GM23338 (cell line): ENCODE measurements around the gene TMEM8B. TPM values are rescaled to one million over a fixed set of nuclear protein-coding genes. Genes with fewer than 3 reads are reported as not detected.

Source experiments
- ATAC-seq: fragments of 200-7000 bp; cut with Tn5 transposase; 3 replicates; pipeline ENCODE4 v1.9.1; 2020
- DNase-seq: peaks from one replicate; pipeline ENCODE4 v3.0.0-alpha.2; 2015; ENCODE audit warnings: low spot score
- H2AFZ ChIP-seq: fragments of 200-600 bp; sonication (generic); 2 replicates; pipeline ENCODE4 v1.8.0; 2016; ENCODE audit warnings: antibody characterized with exemption, mild to moderate bottlenecking, moderate library complexity
- H3F3A ChIP-seq: fragments of 200-600 bp; sonication (generic); replicated peaks from 2 replicates; pipeline ENCODE4 v1.8.0; 2017; ENCODE audit warnings: antibody characterized with exemption, mixed run types, low read depth
- H3K27ac ChIP-seq: fragments of 200-600 bp; sonication (generic); 2 replicates; pipeline ENCODE4 v1.6.1; 2016; ENCODE audit warnings: low read depth
- H3K27me3 ChIP-seq: fragments of 200-600 bp; sonication (generic); 2 replicates; pipeline ENCODE4 v1.8.0; 2016; ENCODE audit warnings: mild to moderate bottlenecking, mixed run types, moderate library complexity; ENCODE audit not compliant: insufficient read depth
- H3K36me3 ChIP-seq: fragments of 200-600 bp; sonication (generic); 2 replicates; pipeline ENCODE4 v1.8.0; 2016; ENCODE audit warnings: mild to moderate bottlenecking; ENCODE audit not compliant: insufficient read depth
- H3K4me1 ChIP-seq: fragments of 200-600 bp; sonication (generic); 2 replicates; pipeline ENCODE4 v1.8.0; 2016; ENCODE audit warnings: mild to moderate bottlenecking, moderate library complexity; ENCODE audit not compliant: insufficient read depth
- H3K4me2 ChIP-seq: fragments of 200-600 bp; sonication (generic); 2 replicates; pipeline ENCODE4 v1.7.1; 2017; ENCODE audit warnings: mixed run types
- H3K4me3 ChIP-seq: fragments of 200-600 bp; sonication (generic); 2 replicates; pipeline ENCODE4 v1.6.1; 2016; ENCODE audit warnings: mixed run types
- H3K79me2 ChIP-seq: fragments of 200-600 bp; sonication (generic); replicated peaks from 2 replicates; pipeline ENCODE4 v1.8.0; 2017; ENCODE audit warnings: mild to moderate bottlenecking; ENCODE audit not compliant: insufficient read depth
- H3K9me2 ChIP-seq: fragments of 200-600 bp; sonication (generic); 2 replicates; pipeline ENCODE4 v1.8.0; 2017; ENCODE audit not compliant: insufficient read depth
- H4K20me1 ChIP-seq: fragments of 200-600 bp; sonication (generic); replicated peaks from 2 replicates; pipeline ENCODE4 v1.8.0; 2017; ENCODE audit warnings: mild to moderate bottlenecking; ENCODE audit not compliant: insufficient read depth
- H3K27ac Mint-ChIP-seq: 2 replicates; pipeline ENCODE4 v1.8.0; 2020; ENCODE audit warnings: inconsistent platforms, mild to moderate bottlenecking, moderate library complexity, mixed read lengths
- H3K27me3 Mint-ChIP-seq: 3 replicates; pipeline ENCODE4 v1.8.0; 2022; ENCODE audit warnings: low read depth, mild to moderate bottlenecking, moderate library complexity, mixed read lengths, inconsistent platforms; ENCODE audit not compliant: insufficient read depth, poor library complexity
- H3K36me3 Mint-ChIP-seq: 3 replicates; pipeline ENCODE4 v1.8.0; 2021; ENCODE audit warnings: low read depth, mild to moderate bottlenecking, inconsistent platforms, moderate library complexity, mixed read lengths
- H3K4me1 Mint-ChIP-seq: 3 replicates; pipeline ENCODE4 v1.8.0; 2020; ENCODE audit warnings: mild to moderate bottlenecking, inconsistent platforms, mixed read lengths
- H3K4me3 Mint-ChIP-seq: 3 replicates; pipeline ENCODE4 v1.8.0; 2021; ENCODE audit warnings: moderate library complexity, mild to moderate bottlenecking, inconsistent platforms, mixed read lengths
- H3K9me3 Mint-ChIP-seq: 3 replicates; pipeline ENCODE4 v1.8.0; 2020; ENCODE audit warnings: moderate library complexity, mild to moderate bottlenecking, inconsistent platforms, mixed read lengths
- CREB1 ChIP-seq: fragments of 250-450 bp; sonication (Bioruptor Pico); IDR thresholded peaks from 2 replicates; pipeline ENCODE4 v1.5.0; 2020; ENCODE audit warnings: low read depth, mild to moderate bottlenecking, moderate library complexity
- CTCF ChIP-seq, 2 experiments: fragments of 200-600 bp in 1 of 2; sonication (generic) in 1 of 2; conservative IDR thresholded peaks; 2 replicates each; pipeline versions ENCODE4 v1.5.1 to v1.6.1; 2016 to 2017; ENCODE audit warnings: antibody characterized with exemption in 2 of 2, low read depth in 2 of 2, mild to moderate bottlenecking in 2 of 2, moderate library complexity in 1 of 2
- ETS1 ChIP-seq: IDR thresholded peaks from 2 replicates; pipeline ENCODE4 v1.6.1; 2016; ENCODE audit warnings: antibody characterized with exemption
- EZH2 ChIP-seq: fragments of 200-600 bp; sonication (generic); IDR thresholded peaks from one replicate; pipeline ENCODE4 v1.8.0; 2017; ENCODE audit warnings: antibody characterized with exemption, mild to moderate bottlenecking, low read depth; ENCODE audit not compliant: unreplicated experiment
- EZH2phosphoT487 ChIP-seq: fragments of 200-600 bp; sonication (generic); IDR thresholded peaks from one replicate; pipeline ENCODE4 v1.8.1; 2018; ENCODE audit warnings: antibody characterized with exemption; ENCODE audit not compliant: unreplicated experiment
- JUNB ChIP-seq: IDR thresholded peaks from one replicate; pipeline ENCODE4 v1.6.1; 2016; ENCODE audit warnings: antibody characterized with exemption; ENCODE audit not compliant: unreplicated experiment
- NANOG ChIP-seq: IDR thresholded peaks from 2 replicates; pipeline ENCODE4 v1.6.1; 2016; ENCODE audit warnings: antibody characterized with exemption, borderline replicate concordance
- POLR2AphosphoS5 ChIP-seq: IDR thresholded peaks from 2 replicates; pipeline ENCODE4 v1.6.1; 2016; ENCODE audit warnings: antibody characterized with exemption, low read depth
- REST ChIP-seq: IDR thresholded peaks from one replicate; pipeline ENCODE4 v1.6.1; 2018; ENCODE audit warnings: antibody characterized with exemption; ENCODE audit not compliant: unreplicated experiment
- STAT1 ChIP-seq: IDR thresholded peaks from one replicate; pipeline ENCODE4 v1.6.1; 2016; ENCODE audit warnings: antibody characterized with exemption; ENCODE audit not compliant: unreplicated experiment
- ZNF114 ChIP-seq: fragments of 250-450 bp; sonication (Bioruptor Pico); IDR thresholded peaks from 2 replicates; pipeline ENCODE4 v1.5.0; 2020; ENCODE audit warnings: mild to moderate bottlenecking, moderate library complexity
- ZNF331 ChIP-seq: fragments of 250-450 bp; sonication (Bioruptor Pico); IDR thresholded peaks from 2 replicates; pipeline ENCODE4 v1.5.0; 2020; ENCODE audit warnings: low read depth, mild to moderate bottlenecking, moderate library complexity
- ZNF462 ChIP-seq: fragments of 250-450 bp; sonication (Bioruptor Pico); IDR thresholded peaks from 2 replicates; pipeline ENCODE4 v1.5.0; 2020; ENCODE audit warnings: mild to moderate bottlenecking, moderate library complexity
- polyA plus RNA-seq: library from polyadenylated mRNA; unstranded; fragments of >200 nt; fragmentation: Nextera tagmentation; extraction: Ambion mirVana; gene quantifications from 2 replicates; pipeline ENCODE4 v1.2.1, GENCODE V29; 2016
- total RNA-seq: library from RNA; depleted of rRNA; stranded (reverse); fragments of >200 nt; shearing (Covaris generic); gene quantifications from 2 replicates; pipeline ENCODE4 v1.2.3, GENCODE V29; 2014

TMEM8B gene
- total and polyA plus RNA-seq, 2 experiments from 2014 or later = 4.2 to 5.5 TPM

- H3K27me3 Mint-ChIP-seq = peaks cover 2% of the 10 kb centered on the region
- H2AFZ ChIP-seq = no peak overlapping the region
- no peaks in the 10 kb centered on the region for H3K9me2 ChIP-seq
- H3K36me3 Mint-ChIP-seq = peaks cover 3% of the 10 kb centered on the region; the same call in 2 of the 3 replicates
- ATAC-seq (no peak), DNase-seq (no peak)
- no peaks in the 10 kb centered on the region for H4K20me1 ChIP-seq
- no peaks in the 10 kb centered on the region; the same call in 1 of the 2 replicates for H3K4me1 ChIP-seq
- H3K4me3 ChIP-seq = no peak overlapping the region
- no peaks in the 10 kb centered on the region for H3K79me2 ChIP-seq
- no peak overlapping the region for H3K4me3 Mint-ChIP-seq
- H3K9me3 Mint-ChIP-seq = no peaks in the 10 kb centered on the region
- H3K27ac ChIP-seq = no peak overlapping the region
- H3K27me3 ChIP-seq = peaks cover 2% of the 10 kb centered on the region; the same call in 1 of the 2 replicates
- TF ChIP-seq EZH2 = no peak
- no peak for TF ChIP-seq CREB1 (CRISPR knock-in tag)
- TF ChIP-seq JUNB = no peak
- no peak for TF ChIP-seq ETS1
- TF ChIP-seq CTCF (conservative IDR thresholded peaks at IDR 0.05; ENCODE audit: low read depth in 2 of 2) = no peak
- TF ChIP-seq ZNF462 (CRISPR knock-in tag) = no peak
- TF ChIP-seq ZNF114 (CRISPR knock-in tag) = no peak
- TF ChIP-seq POLR2AphosphoS5 = no peak
- no peak for TF ChIP-seq EZH2phosphoT487
- TF ChIP-seq NANOG = no peak
- no peak for TF ChIP-seq ZNF331 (CRISPR knock-in tag)
- no peak for TF ChIP-seq STAT1
- TF ChIP-seq REST = no peak
- no peak overlapping the region for H3K27ac Mint-ChIP-seq
- no peaks in the 10 kb centered on the region; the same call in 2 of the 3 replicates for H3K4me1 Mint-ChIP-seq
- no peak overlapping the region for H3K4me2 ChIP-seq
- no peaks in the 10 kb centered on the region for H3K36me3 ChIP-seq
- no peaks in the 10 kb centered on the region for H3F3A ChIP-seq
Measured at GRCh38 chr9:35852267-35852815, 23.3 kb downstream of the TMEM8B start.
